GM12865 (cell line): Measurements from ENCODE around the gene NQO1.

Experiments
- DNase-seq: peaks from one replicate; pipeline ENCODE4 v3.0.0; 2010; ENCODE audit warnings: low read depth
- H3K4me3 ChIP-seq: 2 replicates; pipeline ENCODE4 v1.5.1; 2011; ENCODE audit warnings: mild to moderate bottlenecking, low read depth, low read length, control low read depth
- CTCF ChIP-seq: IDR thresholded peaks from 2 replicates; pipeline ENCODE4 v1.5.1; 2011; ENCODE audit warnings: low read length, control low read depth, low read depth, inconsistent platforms; ENCODE audit not compliant: insufficient read depth; ENCODE audit errors: missing control alignments

The NQO1 gene

GRCh38 chr16:69693916-69694315 lies 32.4 kb downstream of the NQO1 start:
- no peak for DNase-seq
- TF ChIP-seq CTCF, result no peak
- no peak overlapping the region for H3K4me3 ChIP-seq

GRCh38 chr16:69691980-69692911 lies 34.1 kb downstream of the NQO1 start:
- TF ChIP-seq CTCF, result no peak
- DNase-seq, result peak; percentile 35
- H3K4me3 ChIP-seq, result no peak overlapping the region

DNA sequence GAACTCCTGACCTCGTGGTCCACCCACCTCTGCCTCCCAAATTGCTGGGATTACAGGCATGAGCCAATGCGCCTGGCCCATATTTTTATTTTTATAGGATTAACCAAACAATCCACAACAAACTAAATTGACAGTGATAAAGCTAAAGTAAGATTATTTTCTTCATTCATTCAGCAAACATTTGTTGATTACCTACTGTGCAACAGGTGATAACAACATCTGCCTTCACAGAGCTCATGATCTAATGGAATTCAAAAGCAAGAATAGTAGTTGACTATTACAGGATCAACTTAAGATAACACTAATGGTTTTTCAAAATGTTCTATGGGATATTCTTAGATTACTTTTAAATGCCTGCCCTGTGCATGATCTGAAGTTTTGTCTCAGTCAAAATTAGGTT lies 37.8 kb downstream of the NQO1 start:
- no peak for DNase-seq
- TF ChIP-seq CTCF, result no peak
- H3K4me3 ChIP-seq, result no peak overlapping the region

GRCh38 chr16:69680358-69680757 lies 46.0 kb downstream of the NQO1 start:
- no peak overlapping the region for H3K4me3 ChIP-seq
- no peak for TF ChIP-seq CTCF
- no peak for DNase-seq

GRCh38 chr16:69672998-69673713 lies 53.2 kb downstream of the NQO1 start:
- DNase-seq, result no peak
- TF ChIP-seq CTCF, result no peak
- no peak overlapping the region for H3K4me3 ChIP-seq

GRCh38 chr16:69672315-69672997 lies 53.9 kb downstream of the NQO1 start:
- no peak for TF ChIP-seq CTCF
- no peak overlapping the region for H3K4me3 ChIP-seq
- DNase-seq, result no peak
